Activated T-cell treated with anti-CD3 and anti-CD28 coated beads for 4 hours (primary cell): ENCODE data around the gene GSE1.
A peak's percentile ranks its signal among the peaks of the same experiment; 100 is the strongest.

Source experiments
- DNase-seq: peaks from one replicate; pipeline ENCODE4 v3.0.0-alpha.2; 2020

The GSE1 gene

DNA sequence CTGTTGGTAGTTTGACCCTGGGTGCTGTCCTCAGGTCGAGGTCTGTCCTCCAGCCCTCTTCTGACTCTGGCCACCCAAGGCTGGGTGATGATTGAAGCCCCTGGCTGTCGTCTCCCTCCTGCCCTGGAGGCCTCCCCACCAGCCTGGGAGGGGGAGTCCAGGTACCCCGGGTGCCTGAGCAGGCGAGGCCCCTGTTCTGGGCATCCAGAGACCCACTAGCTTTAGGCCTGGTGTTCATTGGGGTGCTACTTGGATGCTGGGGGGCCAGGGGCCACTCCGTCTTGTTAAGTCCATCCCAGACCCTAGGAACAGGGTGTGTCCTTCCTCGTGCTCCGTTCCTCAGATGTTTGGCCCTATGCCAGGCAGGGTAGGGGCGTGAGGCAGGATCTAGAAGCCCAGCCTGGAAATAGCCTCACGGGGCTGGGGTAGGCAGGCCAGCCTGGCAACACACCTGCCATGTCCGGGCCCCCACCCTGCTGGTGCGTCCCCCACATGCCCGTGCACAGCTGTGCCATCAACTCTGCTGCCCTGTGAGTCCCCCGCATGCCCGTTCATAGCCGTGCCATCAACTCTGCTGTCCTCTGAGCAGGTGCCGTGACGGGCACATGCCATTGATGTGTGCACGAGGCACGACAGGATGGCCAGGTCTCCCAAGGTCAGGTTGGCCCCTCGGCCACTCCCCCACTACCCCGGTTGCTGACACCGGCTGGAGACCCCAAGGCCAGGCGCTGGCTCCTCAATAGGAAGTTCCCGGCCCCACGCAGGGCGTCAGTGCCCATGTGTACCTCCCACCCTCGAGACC is 38.7 kb downstream of the GSE1 start:
- no peak for DNase-seq

DNA sequence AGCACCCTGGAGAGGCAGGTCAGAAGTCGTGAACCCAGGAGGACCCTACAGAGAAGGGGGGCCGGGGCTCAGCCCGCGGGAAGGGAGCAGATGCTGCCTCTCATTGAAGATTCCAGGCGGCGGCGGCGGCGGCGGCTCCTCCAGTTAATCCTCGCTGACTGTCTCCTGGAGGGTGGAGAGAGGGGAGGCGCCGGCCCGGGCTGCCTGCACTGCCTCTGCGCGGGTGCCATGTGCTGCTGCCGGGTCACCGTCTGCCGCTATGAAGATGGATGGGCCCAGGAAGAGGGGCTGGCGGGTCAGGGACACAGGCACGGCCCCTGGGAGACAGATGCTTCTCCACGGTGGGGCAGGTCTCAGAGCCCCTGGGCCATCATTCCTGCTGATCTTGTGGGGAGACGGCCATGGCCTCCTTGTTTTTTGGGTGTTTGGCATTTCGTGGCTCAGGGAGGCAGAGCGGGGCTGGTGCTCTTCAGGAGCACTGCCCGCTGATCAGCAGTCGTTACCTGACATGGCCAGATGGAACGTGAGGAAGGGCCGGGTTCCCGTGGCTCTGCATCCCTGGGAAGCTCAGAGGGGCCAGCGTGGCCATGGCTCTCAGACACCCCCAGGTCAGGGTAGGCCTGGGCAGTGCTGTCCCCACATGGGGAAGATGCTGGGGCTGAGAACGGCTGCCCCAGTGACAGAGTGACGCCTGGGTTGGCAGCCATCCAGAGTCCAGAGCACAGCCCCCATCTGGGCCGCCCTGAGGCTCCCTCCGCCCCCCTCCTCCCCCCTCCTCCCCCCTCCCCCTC is 39.5 kb downstream of the GSE1 start:
- no peak for DNase-seq

DNA sequence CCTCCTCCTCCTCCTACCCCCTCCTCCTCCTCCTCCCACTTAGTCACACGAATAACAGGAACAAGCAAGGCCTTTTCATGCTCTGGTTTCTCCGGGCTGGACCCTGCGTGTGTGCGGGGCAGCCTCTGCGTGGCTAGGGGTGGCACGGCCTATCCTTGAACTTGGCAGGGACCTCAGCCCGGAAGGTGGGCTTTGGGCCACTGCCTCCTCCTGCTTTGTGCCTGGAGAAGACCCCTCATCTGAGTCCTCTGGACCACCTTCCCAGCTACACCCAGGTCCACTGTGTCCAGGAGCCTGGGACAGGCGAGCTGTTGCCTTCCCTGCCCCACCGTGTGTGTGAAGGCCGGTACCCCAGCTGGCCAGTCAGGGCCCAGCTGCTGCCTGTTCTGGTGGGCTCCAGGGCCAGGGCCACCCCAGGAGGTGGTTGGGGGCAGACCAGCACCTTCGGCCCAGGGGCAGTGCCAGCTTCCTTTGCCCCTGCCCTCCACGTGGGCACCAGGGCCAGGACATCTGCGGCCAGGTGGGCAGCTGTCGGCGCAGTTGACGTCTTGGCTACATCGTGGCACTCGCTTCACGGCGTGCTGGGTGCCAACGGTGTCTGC is 40.3 kb downstream of the GSE1 start:
- no peak for DNase-seq

DNA sequence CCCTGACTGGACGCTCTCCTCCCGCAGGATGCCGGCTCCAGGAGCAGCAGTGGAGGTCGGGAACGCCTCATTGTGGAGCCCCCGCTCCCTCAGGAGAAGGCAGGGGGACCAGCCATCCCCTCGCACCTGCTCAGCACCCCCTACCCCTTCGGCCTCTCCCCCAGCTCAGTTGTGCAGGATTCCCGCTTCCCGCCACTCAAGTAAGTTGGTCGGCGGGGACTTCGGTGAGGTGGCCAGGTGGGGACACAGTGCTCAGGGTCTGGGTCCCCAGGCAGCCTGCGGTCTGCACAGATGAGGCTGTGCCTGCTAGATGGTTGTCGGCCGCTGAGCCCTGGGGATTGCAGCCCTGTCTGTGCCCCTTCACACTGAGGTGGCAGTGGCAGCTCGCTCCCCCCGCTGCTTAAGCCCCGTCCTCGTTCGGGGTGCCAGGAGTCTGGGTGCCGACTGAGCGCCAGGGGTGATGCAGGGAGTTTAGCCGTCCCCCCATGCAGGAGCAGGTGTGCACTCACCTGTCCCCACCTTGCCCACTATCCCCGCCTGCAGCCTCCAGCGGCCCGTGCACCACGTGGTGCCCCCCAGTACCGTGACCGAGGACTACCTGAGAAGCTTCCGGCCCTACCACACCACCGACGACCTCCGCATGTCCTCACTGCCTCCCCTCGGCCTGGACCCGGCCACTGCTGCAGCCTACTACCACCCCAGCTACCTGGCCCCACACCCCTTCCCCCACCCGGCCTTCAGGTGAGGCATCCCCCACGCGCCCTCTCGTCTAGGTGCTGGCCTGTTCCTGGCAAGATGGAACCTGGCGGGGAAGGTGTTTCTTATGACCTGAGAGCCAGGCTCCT is 41.4 kb downstream of the GSE1 start:
- DNase-seq, result no peak

DNA sequence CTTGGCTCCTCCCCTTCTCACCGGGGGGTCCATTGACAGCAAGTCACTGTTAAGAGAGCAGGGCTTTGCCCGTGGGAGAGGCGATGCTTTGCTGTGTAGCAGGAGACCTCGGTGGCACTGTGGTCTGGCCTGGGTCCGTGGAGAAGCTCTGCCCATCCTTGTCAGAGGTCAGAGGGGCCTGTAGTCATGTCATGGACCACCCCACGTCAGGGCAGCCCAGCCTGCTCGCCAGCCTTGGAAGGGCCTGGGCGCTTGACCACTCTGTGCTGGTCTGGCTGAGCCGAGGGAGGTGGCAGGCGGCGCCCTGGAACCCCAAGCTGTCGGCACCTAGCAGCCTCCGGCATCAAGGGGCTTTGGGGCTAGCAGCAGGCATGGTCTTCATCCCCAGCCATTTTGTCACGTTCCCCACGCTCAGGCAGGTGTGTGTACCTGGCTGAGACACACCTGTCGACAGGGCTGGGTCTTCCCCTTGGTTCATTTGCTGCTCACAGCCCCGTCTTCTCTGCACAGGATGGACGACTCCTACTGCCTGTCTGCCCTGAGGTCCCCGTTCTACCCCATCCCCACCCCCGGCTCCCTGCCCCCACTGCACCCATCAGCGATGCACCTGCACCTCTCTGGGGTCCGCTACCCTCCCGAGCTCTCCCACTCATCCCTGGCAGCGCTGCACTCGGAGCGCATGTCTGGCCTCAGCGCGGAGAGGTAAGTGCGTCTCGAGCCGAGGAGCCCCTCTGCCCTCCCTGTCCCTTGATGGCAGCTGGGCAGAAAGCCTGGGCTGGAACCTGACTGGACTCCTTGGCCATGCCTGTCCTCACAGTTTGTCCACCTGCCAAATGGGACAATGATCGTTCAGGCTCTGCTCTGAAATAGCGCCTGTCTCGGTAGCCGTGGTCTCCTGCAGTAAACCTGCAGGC is 42.4 kb downstream of the GSE1 start:
- no peak for DNase-seq

DNA sequence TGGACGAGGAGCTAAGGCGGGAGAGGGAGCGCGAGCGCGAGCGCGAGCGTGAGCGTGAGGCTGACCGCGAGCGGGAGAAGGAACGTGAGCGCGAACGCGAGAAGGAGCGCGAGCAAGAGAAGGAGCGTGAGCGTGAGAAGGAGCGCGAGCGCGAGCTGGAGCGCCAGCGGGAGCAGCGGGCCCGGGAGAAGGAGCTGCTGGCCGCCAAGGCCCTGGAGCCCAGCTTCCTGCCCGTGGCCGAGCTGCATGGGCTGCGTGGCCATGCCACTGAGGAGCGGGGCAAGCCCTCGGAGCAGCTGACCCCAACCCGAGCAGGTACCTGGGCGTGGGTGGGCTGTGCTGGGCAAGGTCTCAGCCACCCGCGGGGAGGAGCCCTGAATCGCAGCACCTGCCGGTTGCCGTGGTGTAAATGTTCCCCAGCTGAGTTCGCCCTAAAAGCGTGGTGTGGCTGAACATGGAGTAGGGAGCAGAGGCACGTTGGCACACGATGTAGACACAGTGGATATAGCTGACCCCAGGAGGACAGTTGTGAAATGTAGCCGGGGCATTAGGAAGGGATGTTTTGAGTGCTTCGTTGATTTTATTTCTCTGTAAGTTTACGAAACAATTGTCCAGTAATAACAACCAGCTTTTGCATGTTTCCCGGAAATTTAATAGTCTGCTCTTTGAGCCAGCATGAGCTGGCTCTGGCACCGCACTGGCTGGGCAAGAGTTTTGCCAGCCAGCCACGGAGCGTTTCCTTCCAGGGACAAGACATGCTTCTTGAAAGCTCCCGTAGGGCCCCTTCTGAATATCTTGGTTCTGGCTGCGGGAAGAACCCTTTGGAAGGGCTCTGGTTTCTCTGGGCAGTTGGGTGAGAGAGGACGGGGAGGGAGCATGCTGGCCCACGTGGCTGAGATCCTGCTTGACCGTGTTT is 43.5 kb downstream of the GSE1 start:
- DNase-seq, result no peak

DNA sequence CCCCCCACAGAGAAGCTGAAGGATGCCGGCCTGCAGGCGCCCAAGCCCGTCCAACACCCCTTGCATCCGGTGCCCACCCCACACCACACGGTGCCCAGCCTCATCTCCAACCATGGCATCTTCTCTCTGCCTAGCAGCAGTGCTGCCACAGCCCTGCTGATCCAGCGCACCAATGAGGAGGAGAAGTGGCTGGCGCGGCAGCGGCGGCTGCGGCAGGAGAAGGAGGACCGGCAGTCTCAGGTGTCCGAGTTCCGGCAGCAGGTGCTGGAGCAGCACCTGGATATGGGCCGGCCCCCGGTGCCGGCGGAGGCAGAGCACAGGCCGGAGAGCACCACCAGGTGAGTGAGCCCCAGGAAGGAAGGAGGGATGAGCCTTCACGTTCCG is 44.1 kb downstream of the GSE1 start:
- DNase-seq, result no peak

DNA sequence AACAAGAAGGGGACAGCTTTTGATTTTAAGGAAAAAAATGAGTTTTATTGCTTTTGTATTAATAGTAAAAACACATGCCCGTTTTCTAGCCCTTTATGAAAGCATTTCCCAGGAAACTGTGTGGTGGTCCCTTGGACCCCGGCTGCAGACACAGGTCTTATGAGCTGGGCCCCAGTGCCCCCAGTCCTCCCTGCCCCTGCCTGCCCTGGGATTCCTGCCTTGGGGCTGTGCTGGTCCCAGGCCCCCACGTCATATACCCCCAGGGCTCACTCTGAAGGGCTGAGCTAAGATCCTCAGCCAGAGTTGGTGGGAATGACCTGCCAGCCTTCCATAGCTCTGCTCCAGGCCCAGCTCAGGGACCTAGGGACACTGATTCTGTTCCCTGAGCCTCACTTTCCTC is 44.9 kb downstream of the GSE1 start:
- no peak for DNase-seq

DNA sequence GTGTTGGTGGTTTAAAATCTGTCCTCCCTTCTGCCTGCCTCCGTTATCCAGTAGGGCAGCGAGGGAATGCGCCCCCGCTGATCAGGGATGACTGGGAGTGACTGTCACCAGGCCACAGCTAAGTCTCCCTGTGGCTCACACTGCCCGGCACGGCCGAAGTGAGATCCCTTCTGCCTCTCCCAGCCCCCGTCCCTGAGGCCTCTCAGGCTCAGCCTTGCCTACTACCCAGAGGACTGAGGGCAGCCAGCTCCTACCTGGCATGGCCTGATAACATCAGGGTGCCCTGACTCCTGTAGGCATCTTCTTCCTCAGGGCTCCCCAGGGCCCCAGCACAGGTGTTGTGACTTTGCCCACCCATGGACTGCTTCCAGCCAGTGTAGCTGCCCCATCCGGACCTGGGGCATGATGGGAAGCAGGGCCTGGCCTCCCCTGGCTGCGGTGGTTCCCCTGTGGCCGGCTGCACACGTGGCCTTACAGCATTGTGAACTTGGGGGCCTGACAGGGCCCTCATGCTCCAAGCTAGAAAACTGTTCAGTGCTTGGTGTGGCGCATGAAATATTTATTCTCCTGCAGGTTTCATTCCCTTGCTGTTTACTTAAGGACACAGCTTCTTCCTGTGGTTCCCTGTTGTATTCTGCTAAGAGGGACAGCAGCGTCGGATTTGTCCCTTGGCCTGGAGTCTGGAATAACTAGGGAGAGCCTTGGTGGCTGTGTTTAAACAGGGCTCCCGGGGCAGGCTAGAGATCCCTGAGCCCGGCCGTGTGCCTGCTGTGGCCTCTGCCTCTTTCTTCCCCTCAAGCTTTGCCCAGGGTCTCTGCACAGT is 45.6 kb downstream of the GSE1 start:
- DNase-seq, result no peak

DNA sequence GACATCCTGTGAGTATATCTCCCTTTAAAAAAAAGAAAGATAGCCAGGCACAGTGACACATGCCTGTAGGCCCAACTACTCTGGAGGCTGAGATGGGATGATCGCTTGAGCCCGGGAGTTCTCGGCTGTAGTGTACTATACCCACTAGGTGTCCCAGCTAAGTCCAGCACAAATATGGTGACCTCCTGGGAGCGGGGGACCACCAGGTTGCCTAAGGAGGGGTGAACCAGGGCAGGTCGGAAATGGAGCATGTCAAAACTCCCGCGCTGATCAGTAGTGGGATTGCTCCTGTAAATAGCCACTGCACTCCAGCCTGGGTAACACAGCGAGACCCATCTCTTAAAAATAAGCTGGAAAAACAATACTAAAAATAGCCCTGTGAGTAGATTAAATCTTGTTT is 46.2 kb downstream of the GSE1 start:
- no peak for DNase-seq

DNA sequence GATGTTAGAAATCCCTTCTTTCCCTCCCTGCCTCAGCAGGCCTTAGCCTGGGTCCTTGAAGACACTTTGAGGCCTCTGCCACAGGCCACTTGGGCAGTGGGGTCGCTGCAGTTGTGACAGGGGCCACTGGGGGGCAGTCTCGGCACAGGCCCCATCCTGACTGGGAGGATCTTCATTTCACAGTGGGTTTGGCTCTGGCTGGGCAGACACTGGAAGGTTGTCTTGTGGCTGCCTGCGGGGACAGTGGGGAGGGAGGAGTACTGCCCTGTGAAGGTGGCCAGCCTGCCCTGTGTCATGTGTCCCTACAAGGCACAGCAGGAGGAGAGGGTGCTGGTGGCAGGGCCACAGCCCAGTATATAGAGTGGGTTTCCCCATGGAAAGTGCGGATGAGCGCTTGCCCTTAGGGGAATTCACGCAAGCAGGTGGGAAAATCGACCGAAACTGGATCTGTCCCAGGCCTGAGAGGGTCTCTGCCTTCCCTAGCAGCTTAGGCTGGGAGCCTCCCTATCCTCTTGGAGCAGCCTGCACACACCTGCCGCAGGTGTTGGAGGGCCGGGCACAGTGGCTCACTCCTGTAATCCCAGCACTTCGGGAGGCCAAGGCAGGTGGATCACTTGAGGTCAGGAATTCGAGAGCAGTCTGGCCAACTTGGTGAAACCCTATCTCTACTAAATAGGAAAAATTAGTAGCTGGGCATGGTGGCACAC is 46.8 kb downstream of the GSE1 start:
- DNase-seq, result peak; percentile 39

DNA sequence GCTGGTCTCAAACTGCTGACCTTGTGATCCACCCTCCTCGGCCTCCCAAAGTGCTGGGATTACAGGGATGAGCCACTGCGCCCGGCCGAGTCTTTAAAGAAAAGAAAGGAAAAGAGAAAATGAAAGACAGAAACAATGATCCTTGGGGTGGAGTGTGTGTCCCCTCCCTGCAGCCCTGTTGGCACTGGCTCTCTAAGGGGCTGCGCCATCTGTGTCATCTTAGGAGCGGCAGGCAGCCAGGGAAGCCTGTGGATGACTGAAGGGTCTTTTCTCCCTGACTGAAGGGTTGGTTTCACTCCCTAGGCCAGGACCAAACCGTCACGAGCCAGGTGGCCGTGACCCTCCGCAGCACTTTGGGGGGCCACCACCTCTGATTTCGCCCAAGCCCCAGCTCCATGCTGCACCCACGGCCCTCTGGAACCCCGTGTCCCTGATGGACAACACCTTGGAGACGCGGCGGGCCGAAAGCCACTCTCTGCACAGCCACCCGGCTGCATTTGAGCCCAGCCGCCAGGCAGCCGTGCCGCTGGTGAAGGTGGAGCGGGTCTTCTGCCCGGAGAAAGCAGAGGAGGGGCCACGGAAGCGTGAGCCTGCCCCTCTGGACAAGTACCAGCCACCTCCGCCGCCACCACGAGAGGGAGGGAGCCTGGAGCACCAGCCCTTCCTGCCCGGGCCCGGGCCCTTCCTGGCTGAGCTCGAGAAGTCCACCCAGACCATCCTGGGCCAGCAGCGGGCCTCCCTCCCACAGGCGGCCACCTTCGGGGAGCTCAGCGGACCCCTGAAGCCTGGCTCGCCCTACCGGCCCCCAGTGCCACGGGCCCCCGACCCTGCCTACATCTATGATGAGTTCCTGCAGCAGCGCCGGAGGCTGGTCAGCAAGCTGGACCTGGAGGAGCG is 48.0 kb downstream of the GSE1 start:
- DNase-seq, result no peak

DNA sequence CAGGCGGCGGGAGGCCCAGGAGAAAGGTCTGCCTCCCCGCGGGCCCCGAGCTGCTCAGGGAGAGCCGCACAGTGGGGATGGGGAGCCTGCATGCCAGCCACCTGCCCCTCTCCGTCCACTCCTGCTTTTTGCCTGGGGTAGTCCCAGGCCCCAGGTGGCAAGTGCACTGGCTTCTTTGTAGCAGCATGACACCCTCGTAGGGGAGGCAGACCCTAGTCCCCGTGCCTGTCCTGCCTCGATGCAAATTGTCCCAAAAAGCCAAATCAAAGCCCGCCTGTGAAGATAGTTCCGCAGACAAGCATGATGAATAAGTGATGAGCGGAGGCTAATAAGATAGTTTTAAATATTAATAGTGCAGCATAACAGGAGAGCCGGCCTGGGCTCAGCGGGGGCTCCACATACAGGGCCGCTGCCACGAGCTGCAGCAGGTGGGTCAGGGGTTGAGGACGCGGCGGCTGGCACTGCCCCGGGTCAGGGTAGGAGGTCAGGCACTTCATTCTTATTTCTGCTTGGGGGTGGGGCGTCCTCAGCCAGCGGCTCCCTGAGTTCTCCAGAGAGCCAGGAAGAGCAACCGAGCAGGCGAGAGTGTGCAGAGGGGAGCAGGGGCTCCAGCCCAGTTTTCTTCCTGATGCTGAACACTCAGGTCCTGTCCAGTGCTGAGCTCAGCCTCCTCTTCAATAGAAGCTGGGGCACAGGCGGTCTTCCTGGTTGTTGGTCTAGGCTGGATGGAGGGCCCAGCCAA is 48.8 kb downstream of the GSE1 start:
- DNase-seq, result no peak

DNA sequence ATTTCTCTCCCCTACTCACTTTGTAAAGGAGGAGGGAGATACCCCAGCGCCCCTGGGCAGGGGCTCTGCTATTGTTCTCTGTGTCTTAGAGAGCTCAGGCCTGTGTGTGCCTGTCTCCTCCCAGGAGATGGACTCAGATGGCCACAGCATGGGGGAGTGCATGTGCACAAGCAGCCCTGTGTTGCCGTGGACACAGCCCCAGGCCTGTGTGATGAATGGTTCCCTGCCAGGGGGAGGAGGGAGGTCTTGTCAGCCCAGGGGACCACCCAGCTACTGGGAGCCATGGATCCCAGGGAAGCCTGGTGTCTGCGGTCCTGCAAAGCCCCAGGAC is 49.3 kb downstream of the GSE1 start:
- no peak for DNase-seq

DNA sequence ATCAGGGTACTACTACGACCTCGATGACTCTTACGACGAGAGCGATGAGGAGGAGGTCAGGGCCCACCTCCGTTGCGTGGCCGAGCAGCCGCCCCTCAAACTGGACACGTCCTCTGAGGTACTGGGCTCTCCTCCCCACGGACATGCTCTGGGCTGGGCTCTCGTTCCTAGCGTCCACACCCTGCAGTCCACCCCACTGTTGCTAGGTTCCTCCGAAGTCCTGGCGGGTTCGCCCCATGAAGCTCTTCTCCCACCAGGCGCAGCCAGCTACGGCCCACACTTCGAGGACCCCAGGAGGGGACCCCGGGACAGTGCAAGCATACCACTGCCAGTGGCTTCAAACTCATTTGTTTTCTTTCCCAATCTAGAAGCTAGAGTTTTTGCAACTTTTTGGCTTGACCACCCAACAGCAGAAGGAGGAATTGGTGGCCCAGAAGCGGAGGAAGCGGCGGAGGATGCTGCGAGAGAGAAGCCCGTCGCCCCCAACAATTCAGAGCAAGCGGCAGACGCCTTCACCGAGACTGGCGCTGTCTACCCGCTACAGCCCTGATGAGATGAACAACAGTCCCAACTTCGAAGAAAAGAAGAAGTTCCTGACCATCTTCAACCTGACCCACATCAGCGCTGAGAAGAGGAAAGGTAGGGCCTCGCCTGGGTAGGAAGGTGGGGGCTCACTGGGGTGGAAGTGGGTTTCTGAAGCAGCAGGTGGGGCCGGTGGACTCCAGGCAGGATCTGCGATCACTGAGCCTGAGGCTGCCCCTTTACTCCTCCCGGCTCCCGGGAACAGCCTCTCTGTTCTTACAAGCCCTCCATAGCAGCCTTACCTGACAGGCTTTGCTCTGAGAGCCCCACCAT is 50.1 kb downstream of the GSE1 start:
- DNase-seq, result no peak

DNA sequence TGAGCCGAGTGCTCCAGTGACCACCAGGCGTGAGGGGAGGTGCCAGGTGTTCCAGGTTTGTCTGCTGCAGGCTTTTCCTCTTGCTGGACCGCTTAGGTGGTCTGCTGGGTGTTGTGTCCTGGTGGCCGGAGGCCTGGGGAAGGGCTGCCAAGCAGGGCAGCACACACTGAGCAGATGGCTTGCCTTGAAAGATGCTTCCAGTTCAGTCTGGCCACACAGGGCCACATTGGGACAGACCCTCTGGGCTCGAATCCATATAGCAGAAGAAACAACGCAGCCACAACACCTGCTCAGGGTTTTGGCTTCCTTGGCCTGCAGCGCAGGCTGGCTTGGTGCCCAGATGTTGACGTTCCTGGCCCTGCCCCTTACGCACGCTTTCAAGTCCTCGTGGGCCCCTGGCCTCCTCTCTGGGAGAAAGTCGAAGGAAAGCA is 50.8 kb downstream of the GSE1 start:
- DNase-seq, result no peak
